Measurements from ENCODE around the gene ELOVL5. TPM values are rescaled to one million over a fixed set of nuclear protein-coding genes. Genes with fewer than 3 reads are reported as not detected.
A peak's percentile ranks its signal among the peaks of the same experiment; 100 is the strongest.

The ELOVL5 gene
- total RNA-seq, 4 donors from 2014 or later: 58.4 to 97.0 (median 69.7) TPM

DNA sequence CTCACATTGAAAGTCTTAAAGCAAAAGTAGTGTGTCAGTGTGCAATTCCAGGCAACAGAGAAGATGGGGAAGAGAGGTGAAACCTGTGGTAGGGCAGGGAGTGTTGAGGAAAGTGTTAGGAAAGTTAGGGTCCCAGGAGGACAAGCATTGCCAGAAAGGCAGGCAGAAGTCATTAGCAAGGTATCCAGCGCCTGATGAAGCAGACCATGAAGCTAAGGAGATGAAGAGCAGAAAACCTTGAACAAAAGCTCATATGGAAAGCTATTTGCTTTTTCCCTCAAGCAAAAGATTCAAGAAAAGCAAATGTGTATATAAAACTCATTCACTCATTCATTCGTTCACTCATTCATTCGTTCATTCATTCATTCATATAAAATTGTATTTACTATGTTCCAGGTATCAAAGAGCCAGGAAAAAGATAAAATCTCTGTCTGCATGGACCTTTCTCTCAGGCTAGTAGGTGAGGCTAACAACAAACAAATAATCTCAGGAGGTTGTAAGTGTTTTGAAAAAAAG, 96.5 kb downstream of the ELOVL5 start:
- no peak overlapping the region for H3K27ac ChIP-seq
- peaks cover 0 to 5% (median 0%) of the 10 kb centered on the region in 3 donors for H3K36me3 ChIP-seq
- TF ChIP-seq POLR2A (IDR thresholded peaks at IDR 0.05) (no peak), EP300 (IDR thresholded peaks at IDR 0.05) (no peak)
- TF ChIP-seq, protein P1, sequence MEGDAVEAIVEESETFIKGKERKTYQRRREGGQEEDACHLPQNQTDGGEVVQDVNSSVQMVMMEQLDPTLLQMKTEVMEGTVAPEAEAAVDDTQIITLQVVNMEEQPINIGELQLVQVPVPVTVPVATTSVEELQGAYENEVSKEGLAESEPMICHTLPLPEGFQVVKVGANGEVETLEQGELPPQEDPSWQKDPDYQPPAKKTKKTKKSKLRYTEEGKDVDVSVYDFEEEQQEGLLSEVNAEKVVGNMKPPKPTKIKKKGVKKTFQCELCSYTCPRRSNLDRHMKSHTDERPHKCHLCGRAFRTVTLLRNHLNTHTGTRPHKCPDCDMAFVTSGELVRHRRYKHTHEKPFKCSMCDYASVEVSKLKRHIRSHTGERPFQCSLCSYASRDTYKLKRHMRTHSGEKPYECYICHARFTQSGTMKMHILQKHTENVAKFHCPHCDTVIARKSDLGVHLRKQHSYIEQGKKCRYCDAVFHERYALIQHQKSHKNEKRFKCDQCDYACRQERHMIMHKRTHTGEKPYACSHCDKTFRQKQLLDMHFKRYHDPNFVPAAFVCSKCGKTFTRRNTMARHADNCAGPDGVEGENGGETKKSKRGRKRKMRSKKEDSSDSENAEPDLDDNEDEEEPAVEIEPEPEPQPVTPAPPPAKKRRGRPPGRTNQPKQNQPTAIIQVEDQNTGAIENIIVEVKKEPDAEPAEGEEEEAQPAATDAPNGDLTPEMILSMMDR (IDR thresholded peaks at IDR 0.05): no peak
- 78 to 89% methylated on average over 3 of the region's 3 CpGs for WGBS, 2 donors
- no peak for DNase-seq (ENCODE audit: low spot score in 2 of 2)
- no peaks in the 10 kb centered on the region for H3K27me3 ChIP-seq
- H3K4me1 ChIP-seq: peaks cover 0 to 27% (median 0%) of the 10 kb centered on the region in 4 donors
- H3K9me3 ChIP-seq: no peaks in the 10 kb centered on the region
- no peak overlapping the region for H3K4me3 ChIP-seq

GRCh38 chr6:53251033-53251672, 97.6 kb downstream of the ELOVL5 start:
- Histone ChIP-seq H3K9me3 (no peaks in the 10 kb centered on the region), H3K36me3 (peaks cover 0 to 5% (median 0%) of the 10 kb centered on the region in 3 donors), H3K27ac (peak overlapping the region in 1 of 4 donors; percentile 12), H3K27me3 (no peaks in the 10 kb centered on the region), H3K4me3 (no peak overlapping the region), H3K4me1 (peaks cover 0 to 27% (median 0%) of the 10 kb centered on the region in 4 donors)
- 51 to 59% methylated on average over 3 of the region's 3 CpGs for WGBS, 2 donors
- no peak for DNase-seq (ENCODE audit: low spot score in 2 of 2)
- TF ChIP-seq EP300 (IDR thresholded peaks at IDR 0.05): no peak
- TF ChIP-seq POLR2A (IDR thresholded peaks at IDR 0.05): no peak
- TF ChIP-seq, protein P1 (IDR thresholded peaks at IDR 0.05): no peak

- Histone ChIP-seq H3K9me3 (no peaks in the 10 kb centered on the region), H3K4me3 (no peak overlapping the region), H3K27ac (peak overlapping the region in 2 of 4 donors; percentile 41 to 58), H3K36me3 (peaks cover 0 to 5% (median 0%) of the 10 kb centered on the region in 3 donors), H3K27me3 (no peaks in the 10 kb centered on the region), H3K4me1 (peaks cover 0 to 27% (median 0%) of the 10 kb centered on the region in 4 donors)
- WGBS, 2 donors: 51% methylated on average over 8 of the region's 8 CpGs
- TF ChIP-seq POLR2A (IDR thresholded peaks at IDR 0.05): no peak
- TF ChIP-seq EP300 (IDR thresholded peaks at IDR 0.05): peak in 1 of 2 donors; percentile 56
- DNase-seq (ENCODE audit: low spot score in 2 of 2): peak in 1 of 2 donors; percentile 13
These were observed 98.3 kb downstream of the ELOVL5 start for GRCh38 chr6:53250176-53251032.

DNA sequence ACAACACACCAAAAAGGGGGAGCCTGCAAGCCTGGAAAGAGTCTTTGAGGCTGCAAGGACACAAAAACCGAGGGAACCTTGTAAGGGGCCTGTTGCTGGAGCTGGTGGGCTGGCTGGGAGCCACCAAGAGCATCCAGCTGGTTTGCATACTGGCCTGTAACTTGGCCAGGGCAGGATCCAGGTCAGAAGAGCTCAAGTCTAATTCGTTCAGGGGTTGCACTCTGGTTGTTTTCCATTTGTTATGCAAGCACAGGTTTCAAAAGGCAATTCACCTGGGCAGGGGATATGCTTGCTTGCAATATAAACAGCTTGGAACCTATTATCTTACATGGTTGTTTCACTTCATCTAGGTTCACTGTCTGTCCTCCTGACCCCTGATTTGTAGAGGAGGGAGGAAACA, 101.8 kb downstream of the ELOVL5 start:
- Histone ChIP-seq H3K36me3 (no peaks in the 10 kb centered on the region), H3K27ac (no peak overlapping the region), H3K27me3 (no peaks in the 10 kb centered on the region), H3K4me1 (peaks cover 0 to 21% (median 0%) of the 10 kb centered on the region in 4 donors), H3K9me3 (no peaks in the 10 kb centered on the region), H3K4me3 (no peak overlapping the region)
- TF ChIP-seq EP300 (IDR thresholded peaks at IDR 0.05) (no peak), POLR2A (IDR thresholded peaks at IDR 0.05) (no peak)
- TF ChIP-seq, protein P1 (IDR thresholded peaks at IDR 0.05): no peak
- WGBS, 2 donors: 51 to 53% methylated on average over 2 of the region's 2 CpGs
- no peak for DNase-seq (ENCODE audit: low spot score in 2 of 2)

DNA sequence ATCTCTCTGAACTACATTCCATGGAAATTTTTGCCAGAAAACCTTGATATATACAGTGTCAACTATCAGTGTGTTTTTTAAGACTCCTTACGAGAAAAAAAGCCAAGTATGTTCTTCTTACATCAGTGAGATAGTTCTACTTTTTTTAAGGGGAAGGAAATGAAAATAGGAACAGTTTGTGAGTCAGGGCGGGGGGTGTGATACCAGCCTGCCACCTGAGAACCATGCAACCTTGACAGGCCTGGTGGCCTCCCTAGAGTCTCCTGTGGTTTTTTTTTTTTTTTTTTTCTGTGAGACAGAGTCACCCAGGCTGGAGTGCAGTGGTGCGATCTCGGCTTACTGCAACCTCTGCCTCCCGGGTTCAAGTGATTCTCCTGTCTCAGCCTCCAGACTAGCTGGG, 103.8 kb downstream of the ELOVL5 start:
- TF ChIP-seq POLR2A (IDR thresholded peaks at IDR 0.05) (no peak), EP300 (IDR thresholded peaks at IDR 0.05) (no peak)
- TF ChIP-seq, protein P1 (IDR thresholded peaks at IDR 0.05): no peak
- Histone ChIP-seq H3K4me1 (peaks cover 0 to 1% (median 0%) of the 10 kb centered on the region in 4 donors), H3K36me3 (no peaks in the 10 kb centered on the region), H3K27me3 (no peaks in the 10 kb centered on the region), H3K9me3 (no peaks in the 10 kb centered on the region), H3K4me3 (no peak overlapping the region), H3K27ac (peak overlapping the region in 1 of 4 donors; percentile 26)
- no peak for DNase-seq (ENCODE audit: low spot score in 2 of 2)
- 81 to 91% methylated on average over 5 of the region's 5 CpGs for WGBS, 2 donors
